Upper lobe of left lung (tissue), 4 donors: Measurements from ENCODE around the gene ZGLP1.

Experiments
- CTCF ChIP-seq, 6 experiments: fragments of 450-650 bp in 4 of 6; fragments of 200-600 bp in 2 of 6; sonication (generic) in 2 of 6; IDR thresholded peaks; one replicate each; pipeline ENCODE4 v1.5.1; 2016 to 2019; ENCODE audit warnings: antibody characterized with exemption in 6 of 6
- EP300 ChIP-seq, 4 donors: sonication (generic); formaldehyde crosslinking; IDR thresholded peaks; one replicate each; pipeline ENCODE4 v1.5.1; 2017; ENCODE audit warnings: antibody characterized with exemption in 4 of 4, control low read depth in 2 of 4

- TF ChIP-seq CTCF (IDR thresholded peaks at IDR 0.05) (no peak), EP300 (IDR thresholded peaks at IDR 0.05) (no peak)
These were observed 7.6 kb upstream of the ZGLP1 start for GRCh38 chr19:10317045-10317856.
